Activated T-helper 1 cell treated with anti-CD3 and anti-CD28 coated beads, Interleukin-12 subunit alpha, Interleukin-12 subunit beta, Interleukin-2, Interleukin-4 antibody, amounts not matched to agents 30 ng/mL and 10 ng/mL and 1 ng/mL, durations not matched to agents 14 hours and 24 hours and 36 hours (primary cell): Measurements from ENCODE around the gene ESF1. TPM values are rescaled to one million over a fixed set of nuclear protein-coding genes. Genes with fewer than 3 reads are reported as not detected.

ENCODE experiments used
- DNase-seq: peaks from one replicate; pipeline ENCODE4 v3.0.0; 2021; ENCODE audit warnings: low spot score
- H3K27ac Mint-ChIP-seq: one replicate; pipeline ENCODE4 v1.8.0; 2021; ENCODE audit warnings: mild to moderate bottlenecking, mixed read lengths
- H3K27me3 Mint-ChIP-seq: one replicate; pipeline ENCODE4 v1.8.0; 2022; ENCODE audit warnings: mild to moderate bottlenecking, moderate library complexity, mixed read lengths; ENCODE audit not compliant: insufficient read depth
- H3K36me3 Mint-ChIP-seq: one replicate; pipeline ENCODE4 v1.8.0; 2021; ENCODE audit warnings: low read depth, mixed read lengths
- H3K4me1 Mint-ChIP-seq: one replicate; pipeline ENCODE4 v1.8.0; 2021; ENCODE audit warnings: low read depth, mixed read lengths
- H3K4me3 Mint-ChIP-seq: one replicate; pipeline ENCODE4 v1.8.0; 2021; ENCODE audit warnings: mild to moderate bottlenecking, moderate library complexity, mixed read lengths
- H3K9me3 Mint-ChIP-seq: one replicate; pipeline ENCODE4 v1.8.0; 2021; ENCODE audit warnings: mixed read lengths
- intact Hi-C: fragments of 100-400 bp; cut with micrococcal nuclease; formaldehyde crosslinking; loops from one replicate; pipeline ENCODE4 v1.15.1; 2024
- total RNA-seq: library from RNA; stranded (reverse); gene quantifications from 2 replicates; pipeline ENCODE4 v1.2.3, GENCODE V29; 2022

Gene ESF1
- total RNA-seq, 1 donor from 2014 or later = 30.3 TPM

GRCh38 chr20:13810446-13810845 is 25.7 kb upstream of the ESF1 start:
- no peak overlapping the region for H3K27ac Mint-ChIP-seq
- peaks cover 16% of the 10 kb centered on the region for H3K36me3 Mint-ChIP-seq
- no peak for DNase-seq
- no peak overlapping the region for H3K4me3 Mint-ChIP-seq
- H3K4me1 Mint-ChIP-seq = peaks cover 6% of the 10 kb centered on the region
- H3K27me3 Mint-ChIP-seq = no peaks in the 10 kb centered on the region
- no peaks in the 10 kb centered on the region for H3K9me3 Mint-ChIP-seq
- intact Hi-C loops = loop anchor here (10.0 kb wide), 1 partner anchor 586 kb away; the partner anchor contains the start of gene ISM1

GRCh38 chr20:13809855-13810254 is 25.1 kb upstream of the ESF1 start:
- Mint-ChIP-seq H3K9me3 (no peaks in the 10 kb centered on the region), H3K4me1 (peaks cover 6% of the 10 kb centered on the region), H3K36me3 (peaks cover 15% of the 10 kb centered on the region), H3K27me3 (no peaks in the 10 kb centered on the region), H3K27ac (no peak overlapping the region), H3K4me3 (no peak overlapping the region)
- intact Hi-C loops = loop anchor here (10.0 kb wide), 1 partner anchor 585 kb away; the partner anchor contains the start of gene ISM1
- DNase-seq = no peak

- intact Hi-C loops = no loop called here
- no peak for DNase-seq
- no peaks in the 10 kb centered on the region for H3K9me3 Mint-ChIP-seq
- H3K36me3 Mint-ChIP-seq = peaks cover 19% of the 10 kb centered on the region
- no peak overlapping the region for H3K27ac Mint-ChIP-seq
- H3K4me1 Mint-ChIP-seq = peaks cover 6% of the 10 kb centered on the region
- H3K27me3 Mint-ChIP-seq = no peaks in the 10 kb centered on the region
- H3K4me3 Mint-ChIP-seq = no peak overlapping the region
Observed at GRCh38 chr20:13809373-13809772, 24.7 kb upstream of the ESF1 start.

GRCh38 chr20:13800728-13801134 is 16.0 kb upstream of the ESF1 start:
- Mint-ChIP-seq H3K27ac (no peak overlapping the region), H3K36me3 (peaks cover 46% of the 10 kb centered on the region)
- intact Hi-C loops = no loop called here

GRCh38 chr20:13799974-13800373 is 15.3 kb upstream of the ESF1 start:
- Mint-ChIP-seq H3K36me3 (peaks cover 48% of the 10 kb centered on the region), H3K27ac (peak overlapping the region; percentile 1), H3K9me3 (no peaks in the 10 kb centered on the region), H3K4me1 (peaks cover 5% of the 10 kb centered on the region), H3K27me3 (no peaks in the 10 kb centered on the region), H3K4me3 (no peak overlapping the region)
- intact Hi-C loops = no loop called here
- no peak for DNase-seq

More at GRCh38 chr20:13800728-13801134, 16.0 kb upstream of the ESF1 start:
- H3K4me3 Mint-ChIP-seq = no peak overlapping the region
- H3K9me3 Mint-ChIP-seq = no peaks in the 10 kb centered on the region
- no peak for DNase-seq
- H3K4me1 Mint-ChIP-seq = peaks cover 5% of the 10 kb centered on the region
- H3K27me3 Mint-ChIP-seq = no peaks in the 10 kb centered on the region

- Mint-ChIP-seq H3K4me1 (peaks cover 5% of the 10 kb centered on the region), H3K36me3 (peaks cover 48% of the 10 kb centered on the region), H3K4me3 (no peak overlapping the region), H3K9me3 (no peaks in the 10 kb centered on the region), H3K27ac (no peak overlapping the region), H3K27me3 (no peaks in the 10 kb centered on the region)
- intact Hi-C loops = no loop called here
- no peak for DNase-seq
Observed at GRCh38 chr20:13799040-13799439, 14.3 kb upstream of the ESF1 start.

- intact Hi-C loops = no loop called here
- Mint-ChIP-seq H3K4me3 (no peak overlapping the region), H3K36me3 (peaks cover 52% of the 10 kb centered on the region), H3K27me3 (no peaks in the 10 kb centered on the region), H3K9me3 (no peaks in the 10 kb centered on the region), H3K27ac (no peak overlapping the region), H3K4me1 (peaks cover 7% of the 10 kb centered on the region)
- DNase-seq = no peak
Observed at GRCh38 chr20:13794667-13795066, 9.9 kb upstream of the ESF1 start.

- Mint-ChIP-seq H3K27ac (no peak overlapping the region), H3K4me3 (no peak overlapping the region), H3K9me3 (no peaks in the 10 kb centered on the region), H3K4me1 (peaks cover 11% of the 10 kb centered on the region), H3K36me3 (peaks cover 46% of the 10 kb centered on the region), H3K27me3 (no peaks in the 10 kb centered on the region)
- no peak for DNase-seq
- intact Hi-C loops = no loop called here
Observed at GRCh38 chr20:13793001-13793400, 8.3 kb upstream of the ESF1 start.

GRCh38 chr20:13791540-13792459 is 7.1 kb upstream of the ESF1 start:
- peaks cover 19% of the 10 kb centered on the region for H3K4me1 Mint-ChIP-seq
- intact Hi-C loops = no loop called here
- H3K9me3 Mint-ChIP-seq = no peaks in the 10 kb centered on the region
- peak overlapping the region; percentile 40 for H3K27ac Mint-ChIP-seq
- no peak overlapping the region for H3K4me3 Mint-ChIP-seq
- H3K27me3 Mint-ChIP-seq = no peaks in the 10 kb centered on the region
- H3K36me3 Mint-ChIP-seq = peaks cover 42% of the 10 kb centered on the region
- DNase-seq = no peak

GRCh38 chr20:13790708-13791107 is 6.0 kb upstream of the ESF1 start:
- no peaks in the 10 kb centered on the region for H3K9me3 Mint-ChIP-seq
- no peak overlapping the region for H3K27ac Mint-ChIP-seq
- H3K36me3 Mint-ChIP-seq = peaks cover 36% of the 10 kb centered on the region
- intact Hi-C loops = no loop called here
- H3K4me3 Mint-ChIP-seq = no peak overlapping the region
- no peaks in the 10 kb centered on the region for H3K27me3 Mint-ChIP-seq
- peaks cover 30% of the 10 kb centered on the region for H3K4me1 Mint-ChIP-seq
- no peak for DNase-seq

GRCh38 chr20:13788167-13788834 is 3.6 kb upstream of the ESF1 start:
- intact Hi-C loops = loop anchor here (5.0 kb wide), 1 partner anchor 861 kb away; no protein-coding TSS in a partner anchor
- Mint-ChIP-seq H3K9me3 (no peaks in the 10 kb centered on the region), H3K27me3 (no peaks in the 10 kb centered on the region), H3K36me3 (peaks cover 31% of the 10 kb centered on the region), H3K27ac (no peak overlapping the region), H3K4me1 (peaks cover 36% of the 10 kb centered on the region), H3K4me3 (no peak overlapping the region)
- DNase-seq = no peak

GRCh38 chr20:13786143-13786828 is 1.6 kb upstream of the ESF1 start:
- Mint-ChIP-seq H3K27ac (peak overlapping the region; percentile 77), H3K4me3 (peak overlapping the region; percentile 99), H3K9me3 (no peaks in the 10 kb centered on the region), H3K4me1 (peaks cover 41% of the 10 kb centered on the region), H3K27me3 (no peaks in the 10 kb centered on the region), H3K36me3 (peaks cover 34% of the 10 kb centered on the region)
- DNase-seq = no peak
- intact Hi-C loops = loop anchor here (5.0 kb wide), 1 partner anchor 859 kb away; no protein-coding TSS in a partner anchor
